Suprapubic skin (tissue), 3 donors: ENCODE results near the gene GADL1.

Experiments
- CTCF ChIP-seq, 2 donors: fragments of 200-600 bp in 1 of 2; fragments of 450-650 bp in 1 of 2; sonication (generic) in 1 of 2; IDR thresholded peaks; one replicate each; pipeline ENCODE4 v1.5.1; 2016 to 2019; ENCODE audit warnings: antibody characterized with exemption in 2 of 2, mild to moderate bottlenecking in 1 of 2, moderate library complexity in 1 of 2
- EP300 ChIP-seq: sonication (generic); formaldehyde crosslinking; IDR thresholded peaks from one replicate; pipeline ENCODE4 v1.6.1; 2017; ENCODE audit warnings: antibody characterized with exemption
- POLR2A ChIP-seq, 2 donors: fragments of 450-650 bp; IDR thresholded peaks; one replicate each; pipeline ENCODE4 v1.6.1; 2017; ENCODE audit warnings: antibody characterized with exemption in 2 of 2, mild to moderate bottlenecking in 2 of 2, moderate library complexity in 2 of 2

GRCh38 chr3:30684356-30684755 is 210.1 kb downstream of the GADL1 start:
- no peak for TF ChIP-seq CTCF (IDR thresholded peaks at IDR 0.05)
- no peak for TF ChIP-seq EP300
- TF ChIP-seq POLR2A (IDR thresholded peaks at IDR 0.05) = no peak
